ENCODE measurements around the gene HOXA2.

HOXA2 gene

GRCh38 chr7:27124902-27125689, 22.6 kb upstream of the HOXA2 start:
- DNase-seq (ENCODE audit: low read depth): no peak

- DNase-seq (ENCODE audit: low read depth): no peak
These were observed 21.8 kb upstream of the HOXA2 start for GRCh38 chr7:27124096-27124901.

GRCh38 chr7:27123477-27124053, 21.1 kb upstream of the HOXA2 start:
- no peak for DNase-seq (ENCODE audit: low read depth)

- no peak for DNase-seq (ENCODE audit: low read depth)
These were observed 20.6 kb upstream of the HOXA2 start for GRCh38 chr7:27123007-27123476.

- DNase-seq (ENCODE audit: low read depth): no peak
These were observed 19.8 kb upstream of the HOXA2 start for GRCh38 chr7:27122077-27122910.

GRCh38 chr7:27121684-27122076, 19.2 kb upstream of the HOXA2 start:
- DNase-seq (ENCODE audit: low read depth): no peak

GRCh38 chr7:27119412-27119911, 17.0 kb upstream of the HOXA2 start:
- no peak for DNase-seq (ENCODE audit: low read depth)

- no peak for DNase-seq (ENCODE audit: low read depth)
These were observed 16.1 kb upstream of the HOXA2 start for GRCh38 chr7:27118580-27118979.

- no peak for DNase-seq (ENCODE audit: low read depth)
These were observed 15.5 kb upstream of the HOXA2 start for GRCh38 chr7:27117887-27118491.

- DNase-seq (ENCODE audit: low read depth): no peak
These were observed 14.7 kb upstream of the HOXA2 start for GRCh38 chr7:27116962-27117886.

- DNase-seq (ENCODE audit: low read depth): no peak
These were observed 13.8 kb upstream of the HOXA2 start for GRCh38 chr7:27116031-27116961.

- DNase-seq (ENCODE audit: low read depth): no peak
These were observed 12.9 kb upstream of the HOXA2 start for GRCh38 chr7:27115221-27116026.

- DNase-seq (ENCODE audit: low read depth): no peak
These were observed 12.4 kb upstream of the HOXA2 start for GRCh38 chr7:27114881-27115220.

GRCh38 chr7:27113991-27114769, 11.7 kb upstream of the HOXA2 start:
- DNase-seq (ENCODE audit: low read depth): no peak

GRCh38 chr7:27112955-27113949, 10.8 kb upstream of the HOXA2 start:
- DNase-seq (ENCODE audit: low read depth): no peak

GRCh38 chr7:27112361-27112760, 9.9 kb upstream of the HOXA2 start:
- no peak for DNase-seq (ENCODE audit: low read depth)

Measured in fibroblast of gingiva (primary cell).